ENCODE measurements around the gene CCDC71L. TPM values are rescaled to one million over a fixed set of nuclear protein-coding genes. Genes with fewer than 3 reads are reported as not detected.

The CCDC71L gene
- total RNA-seq, 2 experiments from 2014 or later, result 18.2 to 20.9 TPM

GRCh38 chr7:106643216-106644000 lies 17.6 kb downstream of the CCDC71L start:
- intact Hi-C loops (cut with micrococcal nuclease), result no loop called here
- CTCF ChIA-PET, result interaction anchor here (0.7 to 1.8 kb wide), 4 partner anchors 12 to 101 kb away, joined by 4 to 5 read pairs (median 4); partner anchors contain the start of gene CCDC71L
- Mint-ChIP-seq H3K36me3 (ENCODE audit: low read depth) (no peaks in the 10 kb centered on the region), H3K9me3 (peaks cover 2% of the 10 kb centered on the region), H3K4me1 (ENCODE audit: low read depth) (no peaks in the 10 kb centered on the region), H3K27ac (no peak overlapping the region), H3K27me3 (peaks cover 9% of the 10 kb centered on the region), H3K4me3 (no peak overlapping the region)
- TF ChIP-seq CTCF (IDR thresholded peaks at IDR 0.05), result no peak
- ATAC-seq (no peak), DNase-seq (no peak)
- POLR2A ChIA-PET, result interaction anchor here (1.2 to 1.3 kb wide), 2 partner anchors 19 to 101 kb away, joined by 3 read pairs; no protein-coding TSS in a partner anchor

DNA sequence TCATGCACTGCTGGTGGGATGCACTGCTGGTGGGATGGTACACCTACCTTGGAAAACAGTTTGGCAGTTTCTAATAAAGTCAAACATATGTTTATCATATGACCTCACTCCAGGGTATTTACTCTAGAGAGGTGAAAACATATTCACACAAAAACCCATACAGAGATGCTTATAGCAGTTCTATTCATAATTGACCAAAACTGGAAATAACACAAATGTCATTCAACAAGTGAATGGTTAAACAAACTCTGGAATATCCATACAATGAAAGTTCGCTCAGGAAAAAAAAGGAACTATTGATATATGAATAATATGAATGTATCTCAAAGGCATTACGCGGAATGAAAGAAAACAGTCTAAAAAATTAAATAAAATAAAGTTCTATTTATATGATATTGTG lies 19.5 kb downstream of the CCDC71L start:
- intact Hi-C loops (cut with micrococcal nuclease), result no loop called here
- no peak for TF ChIP-seq CTCF (IDR thresholded peaks at IDR 0.05)
- peaks cover 2% of the 10 kb centered on the region for H3K9me3 Mint-ChIP-seq
- ATAC-seq, result no peak
- H3K4me1 Mint-ChIP-seq (ENCODE audit: low read depth), result no peaks in the 10 kb centered on the region
- H3K27ac Mint-ChIP-seq, result no peak overlapping the region
- H3K36me3 Mint-ChIP-seq (ENCODE audit: low read depth), result no peaks in the 10 kb centered on the region
- CTCF ChIA-PET, result interaction anchor here (1.8 kb wide), 1 partner anchor 17 kb away, joined by 4 read pairs; no protein-coding TSS in a partner anchor
- peaks cover 16% of the 10 kb centered on the region for H3K27me3 Mint-ChIP-seq
- DNase-seq, result no peak
- POLR2A ChIA-PET, result no interaction called here
- H3K4me3 Mint-ChIP-seq, result no peak overlapping the region

GRCh38 chr7:106640368-106641141 lies 20.4 kb downstream of the CCDC71L start:
- Mint-ChIP-seq H3K36me3 (ENCODE audit: low read depth) (no peaks in the 10 kb centered on the region), H3K4me3 (no peak overlapping the region), H3K4me1 (ENCODE audit: low read depth) (no peaks in the 10 kb centered on the region), H3K27me3 (peaks cover 16% of the 10 kb centered on the region), H3K27ac (no peak overlapping the region), H3K9me3 (peaks cover 2% of the 10 kb centered on the region)
- DNase-seq (no peak), ATAC-seq (no peak)
- ChIA-PET POLR2A (no interaction called here), CTCF (interaction anchor here (1.8 kb wide), 1 partner anchor 18 kb away, joined by 4 read pairs; no protein-coding TSS in a partner anchor)
- no peak for TF ChIP-seq CTCF (IDR thresholded peaks at IDR 0.05)
- intact Hi-C loops (cut with micrococcal nuclease), result no loop called here

DNA sequence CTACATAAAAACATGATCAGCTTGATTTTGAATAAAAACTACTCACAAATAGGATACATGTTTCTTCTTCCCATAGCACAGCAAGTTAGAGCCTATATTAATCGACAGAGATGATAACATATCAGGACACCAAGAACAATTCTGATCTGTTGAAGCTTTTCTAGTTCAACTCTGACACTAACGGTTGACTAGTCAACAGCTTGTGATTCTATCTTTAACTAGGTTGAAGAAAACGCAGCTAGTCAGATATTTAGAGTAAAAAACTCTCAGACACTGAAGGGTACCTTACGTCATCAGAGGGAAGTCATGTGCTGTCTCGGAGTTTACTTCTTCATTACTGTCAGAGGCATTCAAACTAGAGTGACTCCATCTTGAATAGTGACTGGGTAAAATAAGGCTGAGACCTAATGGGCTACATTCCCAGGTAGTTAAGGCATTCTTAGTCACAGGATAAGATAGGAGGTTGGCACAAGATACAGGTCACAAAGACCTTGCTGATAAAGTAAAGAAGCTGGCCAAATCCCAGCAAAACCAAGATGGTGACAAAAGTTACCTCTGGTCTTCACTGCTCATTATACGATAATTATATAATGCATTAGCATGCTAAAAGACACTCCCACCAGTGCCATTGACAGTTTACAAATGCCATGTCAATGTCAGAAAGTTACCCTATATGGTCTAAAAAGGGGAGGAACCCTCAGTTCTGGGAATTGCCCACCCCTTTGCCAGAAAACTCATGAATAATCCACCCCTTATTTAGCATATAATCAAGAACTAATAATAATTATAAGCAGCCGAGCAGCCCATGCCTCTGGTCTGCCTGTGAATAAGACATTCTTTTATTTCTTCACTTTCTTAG lies 21.3 kb downstream of the CCDC71L start:
- Mint-ChIP-seq H3K27ac (no peak overlapping the region), H3K4me1 (ENCODE audit: low read depth) (no peaks in the 10 kb centered on the region), H3K27me3 (peaks cover 19% of the 10 kb centered on the region), H3K36me3 (ENCODE audit: low read depth) (no peaks in the 10 kb centered on the region), H3K9me3 (peaks cover 2% of the 10 kb centered on the region), H3K4me3 (no peak overlapping the region)
- no peak for DNase-seq
- intact Hi-C loops (cut with micrococcal nuclease), result no loop called here
- ChIA-PET CTCF (interaction anchor here (1.8 kb wide), 1 partner anchor 19 kb away, joined by 4 read pairs; no protein-coding TSS in a partner anchor), POLR2A (no interaction called here)
- no peak for TF ChIP-seq CTCF (IDR thresholded peaks at IDR 0.05)
- ATAC-seq, result no peak
